NCI-H2196 treated with DMSO at 0.1 percent for 48 hours (cell line): ENCODE measurements around the gene TC2N.
A peak's percentile ranks its signal among the peaks of the same experiment; 100 is the strongest.
"Not testable (repeated sequence)": the region's sequence is repeated elsewhere in the genome, so short reads cannot be mapped to it uniquely, and the experiment has no call there.

ENCODE experiments used
- DNase-seq: peaks from one replicate; lab custom pipeline; 2025; ENCODE audit not compliant: unreplicated experiment; lab: John Stamatoyannopoulos, UW

Gene TC2N

GRCh38 chr14:91870001-91870400 lies 2.7 kb upstream of the TC2N start:
- DNase-seq, result no peak

GRCh38 chr14:91869556-91869955 lies 2.2 kb upstream of the TC2N start:
- no peak for DNase-seq

GRCh38 chr14:91866511-91867295 lies 633 bp downstream of the TC2N start:
- DNase-seq, result no peak

GRCh38 chr14:91866061-91866460 lies 1.3 kb downstream of the TC2N start:
- DNase-seq, result no peak

GRCh38 chr14:91862417-91862816 lies 4.9 kb downstream of the TC2N start:
- no peak for DNase-seq

GRCh38 chr14:91861091-91861490 lies 6.2 kb downstream of the TC2N start:
- DNase-seq, result no peak

GRCh38 chr14:91860238-91860637 lies 7.1 kb downstream of the TC2N start:
- no peak for DNase-seq

- no peak for DNase-seq
Observed at GRCh38 chr14:91858536-91859275, 8.6 kb downstream of the TC2N start.

- DNase-seq, result no peak
Observed at GRCh38 chr14:91857614-91858013, 9.7 kb downstream of the TC2N start.

- DNase-seq, result no peak
Observed at GRCh38 chr14:91854327-91854934, 12.9 kb downstream of the TC2N start.

- DNase-seq, result no peak
Observed at GRCh38 chr14:91851563-91851962, 15.8 kb downstream of the TC2N start.

- DNase-seq, result no peak
Observed at GRCh38 chr14:91848504-91849001, 18.8 kb downstream of the TC2N start.

- no peak for DNase-seq
Observed at GRCh38 chr14:91847693-91848092, 19.6 kb downstream of the TC2N start.

GRCh38 chr14:91845652-91846051 lies 21.7 kb downstream of the TC2N start:
- DNase-seq, result no peak

- DNase-seq, result not testable (repeated sequence)
Observed at GRCh38 chr14:91845056-91845455, 22.3 kb downstream of the TC2N start.

GRCh38 chr14:91844029-91844428 lies 23.3 kb downstream of the TC2N start:
- DNase-seq, result no peak

GRCh38 chr14:91843437-91843836 lies 23.9 kb downstream of the TC2N start:
- no peak for DNase-seq

GRCh38 chr14:91841065-91841464 lies 26.3 kb downstream of the TC2N start:
- DNase-seq, result no peak

- DNase-seq, result no peak
Observed at GRCh38 chr14:91839749-91840148, 27.6 kb downstream of the TC2N start.

- no peak for DNase-seq
Observed at GRCh38 chr14:91837076-91837475, 30.3 kb downstream of the TC2N start.

GRCh38 chr14:91835920-91836843 lies 31.2 kb downstream of the TC2N start:
- peak; percentile 32 for DNase-seq
